HepG2 (cell line): ENCODE measurements around the gene PSMB11. TPM values are rescaled to one million over a fixed set of nuclear protein-coding genes. Genes with fewer than 3 reads are reported as not detected.
A peak's percentile ranks its signal among the peaks of the same experiment; 100 is the strongest.

Experiments used
- CENPT ChIP-seq: sonication (generic); formaldehyde crosslinking; IDR thresholded peaks from 2 replicates; pipeline ENCODE4 v1.8.0; 2022; ENCODE audit warnings: low read depth, mild to moderate bottlenecking, moderate library complexity, missing genetic modification reagents
- GABPA ChIP-seq, 2 experiments: IDR thresholded peaks; 2 replicates each; pipeline ENCODE4 v1.6.1; 2011 to 2016; ENCODE audit warnings: low read depth in 2 of 2, low read length in 1 of 2, missing biosample characterization in 1 of 2, missing genetic modification characterization in 1 of 2
- GABPB1 ChIP-seq: IDR thresholded peaks from 2 replicates; pipeline ENCODE4 v1.6.1; 2016; ENCODE audit warnings: mild to moderate bottlenecking, missing genetic modification reagents, moderate library complexity, missing compliant biosample characterization
- HOXA5 ChIP-seq: sonication (generic); formaldehyde crosslinking; IDR thresholded peaks from 2 replicates; pipeline ENCODE4 v1.4.0; 2020; ENCODE audit warnings: missing genetic modification reagents
- IKZF4 ChIP-seq: sonication (generic); formaldehyde crosslinking; IDR thresholded peaks from 2 replicates; pipeline ENCODE4 v1.5.1; 2020; ENCODE audit warnings: borderline replicate concordance, mild to moderate bottlenecking, low read depth, missing genetic modification reagents; ENCODE audit errors: not compliant biosample characterization
- JUN ChIP-seq: sonication (generic); formaldehyde crosslinking; IDR thresholded peaks from 2 replicates; pipeline ENCODE4 v1.4.0; 2020; ENCODE audit warnings: mild to moderate bottlenecking, missing genetic modification reagents
- KLF9 ChIP-seq: IDR thresholded peaks from 2 replicates; pipeline ENCODE4 v1.6.1; 2016; ENCODE audit warnings: low read depth
- MIXL1 ChIP-seq: IDR thresholded peaks from 2 replicates; pipeline ENCODE4 v1.6.1; 2016
- NCOR1 ChIP-seq: fragments of 200-600 bp; sonication (generic); IDR thresholded peaks from 2 replicates; pipeline ENCODE4 v1.7.0; 2017; ENCODE audit warnings: antibody characterized with exemption, low read length, borderline replicate concordance
- PHF5A ChIP-seq: IDR thresholded peaks from one replicate; pipeline ENCODE4 v1.6.1; 2018; ENCODE audit warnings: low read depth, missing genetic modification reagents; ENCODE audit not compliant: unreplicated experiment
- PLRG1 ChIP-seq: fragments of 450-650 bp; conservative IDR thresholded peaks from 2 replicates; pipeline ENCODE4 v1.6.1; 2016
- RFX5 ChIP-seq: IDR thresholded peaks from 2 replicates; pipeline ENCODE4 v1.6.1; 2011; ENCODE audit warnings: low read depth, low read length, improper control_type of control experiment
- ZBTB7A ChIP-seq: sonication (generic); formaldehyde crosslinking; IDR thresholded peaks from 2 replicates; pipeline ENCODE4 v1.8.0; 2022; ENCODE audit warnings: mild to moderate bottlenecking, missing genetic modification reagents
- ZFP41 ChIP-seq: sonication (generic); formaldehyde crosslinking; IDR thresholded peaks from 2 replicates; pipeline ENCODE4 v1.4.0; 2020; ENCODE audit warnings: mild to moderate bottlenecking, missing genetic modification reagents, borderline replicate concordance
- ZNF121 ChIP-seq: sonication (generic); formaldehyde crosslinking; IDR thresholded peaks from 2 replicates; pipeline ENCODE4 v1.5.0; 2020; ENCODE audit warnings: mild to moderate bottlenecking, missing genetic modification reagents
- ZNF138 ChIP-seq: sonication (generic); formaldehyde crosslinking; IDR thresholded peaks from 2 replicates; pipeline ENCODE4 v1.5.0; 2020; ENCODE audit warnings: mild to moderate bottlenecking, low read depth, missing genetic modification reagents
- ZNF224 ChIP-seq: sonication (generic); formaldehyde crosslinking; IDR thresholded peaks from 2 replicates; pipeline ENCODE4 v1.5.0; 2020; ENCODE audit warnings: mild to moderate bottlenecking, missing genetic modification reagents
- ZNF253 ChIP-seq: sonication (generic); formaldehyde crosslinking; IDR thresholded peaks from 2 replicates; pipeline ENCODE4 v1.8.0; 2022; ENCODE audit warnings: mild to moderate bottlenecking, missing genetic modification reagents, borderline replicate concordance
- ZNF441 ChIP-seq: sonication (generic); formaldehyde crosslinking; IDR thresholded peaks from 2 replicates; pipeline ENCODE4 v1.7.0; 2021; ENCODE audit warnings: missing genetic modification reagents, borderline replicate concordance
- ZNF468 ChIP-seq: sonication (generic); formaldehyde crosslinking; IDR thresholded peaks from 2 replicates; pipeline ENCODE4 v1.8.0; 2022; ENCODE audit warnings: mild to moderate bottlenecking, moderate library complexity, missing genetic modification reagents
- ZNF761 ChIP-seq: sonication (generic); formaldehyde crosslinking; conservative IDR thresholded peaks from 2 replicates; pipeline ENCODE4 v1.4.0; 2020; ENCODE audit warnings: mild to moderate bottlenecking, missing genetic modification reagents
- ZZZ3 ChIP-seq: sonication (generic); formaldehyde crosslinking; IDR thresholded peaks from 2 replicates; pipeline ENCODE4 v1.4.0; 2020; ENCODE audit warnings: missing genetic modification reagents, mild to moderate bottlenecking, borderline replicate concordance
- polyA plus RNA-seq, 8 experiments: library from polyadenylated mRNA; depleted of rRNA in 3 of 8; stranded (reverse) in 7 of 8; unstranded in 1 of 8; fragments of >200 nt; fragmentation: Illumina TruSeq in 4 of 8; extraction: Trizol in 4 of 8; gene quantifications; 2 replicates each; pipeline versions ENCODE4 v1.2.1 to v1.2.3, GENCODE V29; 2011 to 2016; ENCODE audit warnings: low read depth in 4 of 8, missing spikeins in 1 of 8, mixed read lengths in 1 of 8; ENCODE audit not compliant: insufficient read depth in 1 of 8
- total RNA-seq, 5 experiments: library from RNA; depleted of rRNA; stranded (reverse); fragments of >200 nt; fragmentation: Illumina TruSeq; extraction: Trizol; gene quantifications; 2 replicates each; pipeline ENCODE4 v1.2.3, GENCODE V29; 2016; ENCODE audit warnings: low read depth in 1 of 5
- TF ChIP-seq, protein P1 (sequence below): sonication (generic); formaldehyde crosslinking; IDR thresholded peaks from 2 replicates; pipeline ENCODE4 v1.8.1; 2023; ENCODE audit warnings: missing genetic modification reagents, mild to moderate bottlenecking, borderline replicate concordance
- TF ChIP-seq, protein P2 (sequence below): sonication (generic); formaldehyde crosslinking; conservative IDR thresholded peaks from 2 replicates; pipeline ENCODE4 v1.8.1; 2023; ENCODE audit warnings: missing genetic modification reagents
- TF ChIP-seq, protein P3 (sequence below): IDR thresholded peaks from 2 replicates; pipeline ENCODE4 v1.6.1; 2016; ENCODE audit warnings: low read depth, control low read depth
- TF ChIP-seq, protein P4 (sequence below): sonication (generic); formaldehyde crosslinking; IDR thresholded peaks from 2 replicates; pipeline ENCODE4 v1.8.0; 2022; ENCODE audit warnings: mild to moderate bottlenecking, missing genetic modification reagents

Gene PSMB11
- total and polyA plus RNA-seq, 2 of the 13 experiments (the other 11 are each of a cell fraction or from before 2014, with no cell fraction given), result not detected

- TF ChIP-seq KLF9 (CRISPR knock-in tag) (no peak), ZBTB7A (CRISPR knock-in tag) (peak; percentile 92), ZNF468 (CRISPR knock-in tag) (no peak), PLRG1 (no peak), ZFP41 (0 out of 2 replicates have a peak, but pooled peaks have one; percentile 22), PHF5A (peak; percentile 11), MIXL1 (CRISPR knock-in tag) (no peak), IKZF4 (CRISPR knock-in tag) (peak; percentile 61), ZNF253 (0 out of 2 replicates have a peak, but pooled peaks have one; percentile 31), ZNF441 (CRISPR knock-in tag) (peak; percentile 86; the same call in 1 of the 2 replicates), RFX5 (no peak), NCOR1 (0 out of 2 replicates have a peak, but pooled peaks have one; percentile 9), ZZZ3 (CRISPR knock-in tag) (no peak), HOXA5 (CRISPR knock-in tag) (no peak; the same call in none of the 2 replicates), GABPB1 (CRISPR knock-in tag) (peak; percentile 60), ZNF138 (CRISPR knock-in tag) (peak; percentile 83; the same call in 1 of the 2 replicates), GABPA (IDR thresholded peaks at IDR 0.05; ENCODE audit: low read depth, low read length) (no peak), GABPA (CRISPR knock-in tag; IDR thresholded peaks at IDR 0.05; ENCODE audit: low read depth) (no peak), ZNF121 (CRISPR knock-in tag) (no peak), CENPT (CRISPR knock-in tag) (peak; percentile 64; the same call in 1 of the 2 replicates), ZNF224 (CRISPR knock-in tag) (no peak), JUN (0 out of 2 replicates have a peak, but pooled peaks have one; percentile 43), ZNF761 (CRISPR knock-in tag) (peak; percentile 85; the same call in 1 of the 2 replicates)
- TF ChIP-seq, protein P1, sequence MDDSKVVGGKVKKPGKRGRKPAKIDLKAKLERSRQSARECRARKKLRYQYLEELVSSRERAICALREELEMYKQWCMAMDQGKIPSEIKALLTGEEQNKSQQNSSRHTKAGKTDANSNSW (CRISPR knock-in tag), result no peak; the same call in 1 of the 2 replicates
- TF ChIP-seq, protein P2, sequence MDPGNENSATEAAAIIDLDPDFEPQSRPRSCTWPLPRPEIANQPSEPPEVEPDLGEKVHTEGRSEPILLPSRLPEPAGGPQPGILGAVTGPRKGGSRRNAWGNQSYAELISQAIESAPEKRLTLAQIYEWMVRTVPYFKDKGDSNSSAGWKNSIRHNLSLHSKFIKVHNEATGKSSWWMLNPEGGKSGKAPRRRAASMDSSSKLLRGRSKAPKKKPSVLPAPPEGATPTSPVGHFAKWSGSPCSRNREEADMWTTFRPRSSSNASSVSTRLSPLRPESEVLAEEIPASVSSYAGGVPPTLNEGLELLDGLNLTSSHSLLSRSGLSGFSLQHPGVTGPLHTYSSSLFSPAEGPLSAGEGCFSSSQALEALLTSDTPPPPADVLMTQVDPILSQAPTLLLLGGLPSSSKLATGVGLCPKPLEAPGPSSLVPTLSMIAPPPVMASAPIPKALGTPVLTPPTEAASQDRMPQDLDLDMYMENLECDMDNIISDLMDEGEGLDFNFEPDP (CRISPR knock-in tag), result 0 out of 2 replicates have a peak, but pooled peaks have one; percentile 92
- TF ChIP-seq, protein P3, sequence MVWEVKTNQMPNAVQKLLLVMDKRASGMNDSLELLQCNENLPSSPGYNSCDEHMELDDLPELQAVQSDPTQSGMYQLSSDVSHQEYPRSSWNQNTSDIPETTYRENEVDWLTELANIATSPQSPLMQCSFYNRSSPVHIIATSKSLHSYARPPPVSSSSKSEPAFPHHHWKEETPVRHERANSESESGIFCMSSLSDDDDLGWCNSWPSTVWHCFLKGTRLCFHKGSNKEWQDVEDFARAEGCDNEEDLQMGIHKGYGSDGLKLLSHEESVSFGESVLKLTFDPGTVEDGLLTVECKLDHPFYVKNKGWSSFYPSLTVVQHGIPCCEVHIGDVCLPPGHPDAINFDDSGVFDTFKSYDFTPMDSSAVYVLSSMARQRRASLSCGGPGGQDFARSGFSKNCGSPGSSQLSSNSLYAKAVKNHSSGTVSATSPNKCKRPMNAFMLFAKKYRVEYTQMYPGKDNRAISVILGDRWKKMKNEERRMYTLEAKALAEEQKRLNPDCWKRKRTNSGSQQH (CRISPR knock-in tag), result no peak
- TF ChIP-seq, protein P4, sequence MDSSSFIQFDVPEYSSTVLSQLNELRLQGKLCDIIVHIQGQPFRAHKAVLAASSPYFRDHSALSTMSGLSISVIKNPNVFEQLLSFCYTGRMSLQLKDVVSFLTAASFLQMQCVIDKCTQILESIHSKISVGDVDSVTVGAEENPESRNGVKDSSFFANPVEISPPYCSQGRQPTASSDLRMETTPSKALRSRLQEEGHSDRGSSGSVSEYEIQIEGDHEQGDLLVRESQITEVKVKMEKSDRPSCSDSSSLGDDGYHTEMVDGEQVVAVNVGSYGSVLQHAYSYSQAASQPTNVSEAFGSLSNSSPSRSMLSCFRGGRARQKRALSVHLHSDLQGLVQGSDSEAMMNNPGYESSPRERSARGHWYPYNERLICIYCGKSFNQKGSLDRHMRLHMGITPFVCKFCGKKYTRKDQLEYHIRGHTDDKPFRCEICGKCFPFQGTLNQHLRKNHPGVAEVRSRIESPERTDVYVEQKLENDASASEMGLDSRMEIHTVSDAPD (CRISPR knock-in tag), result no peak
Measured at GRCh38 chr14:23009939-23010726, 31.9 kb upstream of the PSMB11 start, which contains the start of gene C14orf93 (continued).
